ENCODE data around the gene POLD1.
"Not testable (repeated sequence)": the region's sequence is repeated elsewhere in the genome, so short reads cannot be mapped to it uniquely, and the experiment has no call there.

- TF ChIP-seq CTCF (conservative IDR thresholded peaks at IDR 0.05; ENCODE audit: low read length); EZH2phosphoT487 (IDR thresholded peaks at IDR 0.05; ENCODE audit: borderline replicate concordance, low read depth, low read length): not testable (repeated sequence)
These were observed 37.0 kb upstream of the POLD1 start for GRCh38 chr19:50347089-50347581.

All from OCI-LY7 (cell line).